Right kidney (tissue), 1 donor: ENCODE data around the gene RAB3A.
"Not testable (repeated sequence)": the region's sequence is repeated elsewhere in the genome, so short reads cannot be mapped to it uniquely, and the experiment has no call there.

Source experiments
- DNase-seq: peaks from one replicate; pipeline ENCODE4 v3.0.0-alpha.2; 2016

RAB3A gene

GRCh38 chr19:18224525-18225354, 20.9 kb upstream of the RAB3A start:
- peak; percentile 85 for DNase-seq

GRCh38 chr19:18223860-18224524, 20.1 kb upstream of the RAB3A start:
- DNase-seq: peak; percentile 33

- DNase-seq: no peak
These were observed 18.2 kb upstream of the RAB3A start for GRCh38 chr19:18221815-18222725.

GRCh38 chr19:18220632-18221275, 16.9 kb upstream of the RAB3A start:
- DNase-seq: no peak

- no peak for DNase-seq
These were observed 16.2 kb upstream of the RAB3A start for GRCh38 chr19:18219911-18220631.

GRCh38 chr19:18218600-18218999, 14.8 kb upstream of the RAB3A start:
- DNase-seq: no peak

- no peak for DNase-seq
These were observed 14.3 kb upstream of the RAB3A start for GRCh38 chr19:18218159-18218558.

- no peak for DNase-seq
These were observed 12.9 kb upstream of the RAB3A start for GRCh38 chr19:18216789-18217188.

- no peak for DNase-seq
These were observed 11.1 kb upstream of the RAB3A start for GRCh38 chr19:18214779-18215433.

GRCh38 chr19:18211683-18212082, 7.8 kb upstream of the RAB3A start:
- no peak for DNase-seq

GRCh38 chr19:18209912-18210311, 6.1 kb upstream of the RAB3A start:
- not testable (repeated sequence) for DNase-seq

GRCh38 chr19:18208098-18208951, 4.5 kb upstream of the RAB3A start:
- DNase-seq: no peak

GRCh38 chr19:18206018-18206417, 2.2 kb upstream of the RAB3A start:
- DNase-seq: no peak

GRCh38 chr19:18205200-18205892, 1.5 kb upstream of the RAB3A start:
- DNase-seq: peak; percentile 64

- peak; percentile 96 for DNase-seq
These were observed 755 bp upstream of the RAB3A start for GRCh38 chr19:18204394-18205199.

GRCh38 chr19:18203408-18203862, 407 bp downstream of the RAB3A start:
- DNase-seq: no peak

GRCh38 chr19:18202778-18203407, 949 bp downstream of the RAB3A start:
- no peak for DNase-seq

GRCh38 chr19:18202397-18202777, 1.5 kb downstream of the RAB3A start:
- DNase-seq: no peak
